AG04450 (cell line): ENCODE data around the gene HBG1. TPM values are rescaled to one million over a fixed set of nuclear protein-coding genes. Genes with fewer than 3 reads are reported as not detected.

Source experiments
- CTCF ChIA-PET: fragments of 300-600, 350-600 bp; formaldehyde crosslinking; extraction: SDS; loops from one replicate; lab custom pipeline; 2022; ENCODE audit warnings: antibody characterized with exemption, inconsistent platforms; lab: Charles Lee
- POLR2A ChIA-PET: fragments of 350-600 bp; formaldehyde crosslinking; extraction: SDS; loops from one replicate; lab custom pipeline; 2021; ENCODE audit warnings: antibody characterized with exemption, inconsistent platforms; lab: Yijun Ruan, JAX
- DNase-seq: peaks from one replicate; pipeline ENCODE4 v3.0.0-alpha.2; 2011; ENCODE audit warnings: low read depth, low spot score
- H3K27ac ChIP-seq: one replicate; pipeline ENCODE4 v1.5.1; 2012; ENCODE audit warnings: low read depth, low read length, control low read depth
- H3K27me3 ChIP-seq: one replicate; pipeline ENCODE4 v1.6.0; 2012; ENCODE audit warnings: low read length; ENCODE audit not compliant: control insufficient read depth, insufficient read depth
- H3K4me3 ChIP-seq: 2 replicates; pipeline ENCODE4 v1.5.1; 2011; ENCODE audit warnings: mild to moderate bottlenecking, low read depth, low read length, control low read depth
- H3K9me3 ChIP-seq: 2 replicates; pipeline ENCODE4 v1.5.1; 2012; ENCODE audit warnings: low read length; ENCODE audit not compliant: control insufficient read depth, insufficient read depth
- polyA plus RNA-seq: library from polyadenylated mRNA; depleted of rRNA; stranded (reverse); fragments of >200 nt; gene quantifications from 2 replicates; pipeline ENCODE4 v1.2.3, GENCODE V29; 2011
- TF ChIP-seq, protein P1 (sequence below): IDR thresholded peaks from 2 replicates; pipeline ENCODE4 v1.5.1; 2011; ENCODE audit warnings: low read depth, low read length, control low read depth, inconsistent platforms

HBG1 gene
- polyA plus RNA-seq, 1 experiment: 0.41 TPM

DNA sequence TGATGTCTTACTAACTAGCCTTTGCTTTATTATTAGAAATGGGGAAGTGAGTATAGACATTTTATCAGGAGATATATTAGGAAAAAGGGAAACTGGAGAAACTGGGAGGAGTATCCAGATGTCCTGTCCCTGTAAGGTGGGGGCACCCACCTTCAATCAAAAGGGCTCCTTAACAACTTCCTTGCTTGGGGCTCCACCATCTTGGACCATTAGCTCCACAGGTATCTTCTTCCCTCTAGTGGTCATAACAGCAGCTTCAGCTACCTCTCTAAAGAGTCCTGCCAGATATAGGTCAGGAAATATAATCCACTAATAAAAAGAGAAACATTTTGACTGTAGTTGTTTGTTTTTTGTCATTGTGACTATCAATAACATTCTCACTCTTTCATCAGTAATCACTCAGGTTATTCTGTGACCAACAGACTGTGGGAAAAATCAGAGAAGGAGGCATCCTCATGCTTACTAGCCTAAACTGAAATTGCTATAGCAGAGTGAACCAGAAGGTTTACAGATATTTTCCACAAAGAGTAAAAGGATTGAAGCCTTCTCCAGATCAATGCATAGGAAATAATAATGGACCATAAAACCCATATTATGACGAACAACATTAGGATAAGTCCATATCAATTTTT, 41.7 kb upstream of the HBG1 start:
- H3K4me3 ChIP-seq: no peak overlapping the region
- peaks cover 7% of the 10 kb centered on the region; the same call in 1 of the 2 replicates for H3K9me3 ChIP-seq
- ChIA-PET CTCF (interaction anchor here (0.7 to 3.2 kb wide), 14 partner anchors 9 to 168 kb away, joined by 3 to 20 read pairs (median 4); no protein-coding TSS in a partner anchor), POLR2A (no interaction called here)
- H3K27ac ChIP-seq: no peak overlapping the region
- no peaks in the 10 kb centered on the region for H3K27me3 ChIP-seq
- TF ChIP-seq, protein P1, sequence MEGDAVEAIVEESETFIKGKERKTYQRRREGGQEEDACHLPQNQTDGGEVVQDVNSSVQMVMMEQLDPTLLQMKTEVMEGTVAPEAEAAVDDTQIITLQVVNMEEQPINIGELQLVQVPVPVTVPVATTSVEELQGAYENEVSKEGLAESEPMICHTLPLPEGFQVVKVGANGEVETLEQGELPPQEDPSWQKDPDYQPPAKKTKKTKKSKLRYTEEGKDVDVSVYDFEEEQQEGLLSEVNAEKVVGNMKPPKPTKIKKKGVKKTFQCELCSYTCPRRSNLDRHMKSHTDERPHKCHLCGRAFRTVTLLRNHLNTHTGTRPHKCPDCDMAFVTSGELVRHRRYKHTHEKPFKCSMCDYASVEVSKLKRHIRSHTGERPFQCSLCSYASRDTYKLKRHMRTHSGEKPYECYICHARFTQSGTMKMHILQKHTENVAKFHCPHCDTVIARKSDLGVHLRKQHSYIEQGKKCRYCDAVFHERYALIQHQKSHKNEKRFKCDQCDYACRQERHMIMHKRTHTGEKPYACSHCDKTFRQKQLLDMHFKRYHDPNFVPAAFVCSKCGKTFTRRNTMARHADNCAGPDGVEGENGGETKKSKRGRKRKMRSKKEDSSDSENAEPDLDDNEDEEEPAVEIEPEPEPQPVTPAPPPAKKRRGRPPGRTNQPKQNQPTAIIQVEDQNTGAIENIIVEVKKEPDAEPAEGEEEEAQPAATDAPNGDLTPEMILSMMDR: peak; percentile 73
- no peak for DNase-seq

- Histone ChIP-seq H3K27ac (no peak overlapping the region), H3K27me3 (no peaks in the 10 kb centered on the region), H3K9me3 (peaks cover 7% of the 10 kb centered on the region; the same call in 1 of the 2 replicates), H3K4me3 (no peak overlapping the region)
- POLR2A ChIA-PET: interaction anchor here (1.1 kb wide), 1 partner anchor 9 kb away, joined by 3 read pairs; no protein-coding TSS in a partner anchor
- TF ChIP-seq, protein P1: no peak
- no peak for DNase-seq
- CTCF ChIA-PET: interaction anchor here (0.8 to 3.2 kb wide), 12 partner anchors 8 to 165 kb away, joined by 3 to 20 read pairs (median 4); no protein-coding TSS in a partner anchor
These were observed 40.4 kb upstream of the HBG1 start for GRCh38 chr11:5290106-5290505.

DNA sequence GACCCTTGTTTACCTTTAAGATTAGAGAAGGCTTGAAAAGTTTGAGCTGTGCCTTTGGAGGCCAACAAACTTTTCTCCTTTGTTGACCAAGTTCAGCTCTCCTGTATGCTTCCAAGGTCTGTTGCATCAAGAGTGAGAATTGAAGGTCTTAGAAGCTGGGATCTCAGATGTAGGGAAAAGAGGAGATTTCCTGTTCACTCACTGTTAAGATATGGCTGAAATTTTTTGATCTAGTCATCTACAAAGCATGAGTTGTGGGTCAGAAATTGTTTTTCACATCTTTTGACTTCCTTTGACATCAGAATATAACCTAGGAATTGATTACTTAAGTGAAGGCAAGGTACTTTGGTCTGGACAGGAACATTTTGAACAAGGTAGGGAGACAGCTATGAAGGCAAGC, 40.0 kb upstream of the HBG1 start:
- ChIA-PET POLR2A (interaction anchor here (1.1 kb wide), 1 partner anchor 9 kb away, joined by 3 read pairs; no protein-coding TSS in a partner anchor), CTCF (interaction anchor here (0.8 to 3.2 kb wide), 4 partner anchors 9 to 165 kb away, joined by 3 to 20 read pairs (median 6); no protein-coding TSS in a partner anchor)
- Histone ChIP-seq H3K4me3 (no peak overlapping the region), H3K27me3 (no peaks in the 10 kb centered on the region), H3K9me3 (peaks cover 6% of the 10 kb centered on the region; the same call in 1 of the 2 replicates), H3K27ac (peak overlapping the region; percentile 52)
- TF ChIP-seq, protein P1: no peak
- DNase-seq: no peak

DNA sequence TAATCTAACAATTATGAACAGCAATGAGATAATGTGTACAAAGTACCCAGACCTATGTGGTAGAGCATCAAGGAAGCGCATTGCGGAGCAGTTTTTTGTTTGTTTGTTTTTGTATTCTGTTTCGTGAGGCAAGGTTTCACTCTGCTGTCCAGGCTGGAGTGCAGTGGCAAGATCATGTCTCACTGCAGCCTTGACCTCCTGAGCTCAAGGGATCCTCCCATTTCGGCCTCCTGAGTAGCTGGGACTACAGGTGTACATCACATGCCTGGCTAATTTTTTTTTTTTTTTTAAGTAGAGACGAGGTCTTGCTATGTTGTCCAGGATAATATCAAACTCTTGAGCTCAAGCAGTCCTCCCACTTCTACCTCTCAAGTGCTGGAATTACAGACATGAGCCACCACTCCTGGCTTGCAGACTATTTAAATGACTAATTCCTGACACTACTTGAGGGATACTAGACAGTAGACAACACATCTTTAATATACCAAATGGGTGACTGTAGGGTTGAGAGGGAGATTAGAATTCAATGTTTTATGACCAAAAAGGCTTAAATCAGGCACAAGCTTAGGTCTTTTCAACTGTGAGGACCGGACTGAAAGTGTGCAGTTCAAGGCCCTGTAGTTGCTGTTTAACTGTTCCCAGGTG, 39.4 kb upstream of the HBG1 start:
- CTCF ChIA-PET: interaction anchor here (0.8 to 3.2 kb wide), 4 partner anchors 8 to 164 kb away, joined by 3 to 20 read pairs (median 6); no protein-coding TSS in a partner anchor
- no peak overlapping the region for H3K27ac ChIP-seq
- POLR2A ChIA-PET: interaction anchor here (0.6 to 1.1 kb wide), 4 partner anchors 8 to 808 kb away, joined by 3 to 5 read pairs (median 4); no protein-coding TSS in a partner anchor
- no peak overlapping the region for H3K4me3 ChIP-seq
- no peaks in the 10 kb centered on the region for H3K9me3 ChIP-seq
- TF ChIP-seq, protein P1: no peak
- H3K27me3 ChIP-seq: no peaks in the 10 kb centered on the region
- no peak for DNase-seq
